GM10266 (cell line): ENCODE data around the gene THYN1.

Experiments used
- DNase-seq: peaks from one replicate; pipeline ENCODE4 v3.0.0; 2012; ENCODE audit errors: extremely low spot score
- TF ChIP-seq, protein P1 (sequence below): IDR thresholded peaks from 2 replicates; pipeline ENCODE4 v1.5.1; 2012; ENCODE audit warnings: mild to moderate bottlenecking, low read depth; ENCODE audit not compliant: control insufficient read depth, insufficient read depth; ENCODE audit errors: missing control alignments

The THYN1 gene

DNA sequence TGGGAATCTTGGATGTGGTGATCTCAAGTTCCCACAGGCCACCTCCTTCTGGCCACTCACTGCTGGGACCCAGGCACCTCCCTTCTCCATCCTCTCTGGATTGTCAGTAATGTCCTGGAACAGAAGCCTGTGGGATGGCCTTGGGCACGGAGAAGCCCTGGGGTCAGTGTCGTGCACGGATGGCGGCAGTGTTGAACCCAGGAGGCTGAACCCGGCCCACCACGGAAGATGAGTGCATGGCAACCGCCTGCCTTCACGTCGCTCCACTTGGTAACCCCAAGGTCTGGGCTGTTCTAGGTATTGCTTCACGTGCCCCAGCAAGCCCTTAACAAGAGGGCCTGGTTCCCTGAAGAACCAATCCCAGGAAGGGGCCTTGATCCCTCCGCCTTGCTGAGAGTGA, 7.1 kb downstream of the THYN1 start:
- TF ChIP-seq, protein P1, sequence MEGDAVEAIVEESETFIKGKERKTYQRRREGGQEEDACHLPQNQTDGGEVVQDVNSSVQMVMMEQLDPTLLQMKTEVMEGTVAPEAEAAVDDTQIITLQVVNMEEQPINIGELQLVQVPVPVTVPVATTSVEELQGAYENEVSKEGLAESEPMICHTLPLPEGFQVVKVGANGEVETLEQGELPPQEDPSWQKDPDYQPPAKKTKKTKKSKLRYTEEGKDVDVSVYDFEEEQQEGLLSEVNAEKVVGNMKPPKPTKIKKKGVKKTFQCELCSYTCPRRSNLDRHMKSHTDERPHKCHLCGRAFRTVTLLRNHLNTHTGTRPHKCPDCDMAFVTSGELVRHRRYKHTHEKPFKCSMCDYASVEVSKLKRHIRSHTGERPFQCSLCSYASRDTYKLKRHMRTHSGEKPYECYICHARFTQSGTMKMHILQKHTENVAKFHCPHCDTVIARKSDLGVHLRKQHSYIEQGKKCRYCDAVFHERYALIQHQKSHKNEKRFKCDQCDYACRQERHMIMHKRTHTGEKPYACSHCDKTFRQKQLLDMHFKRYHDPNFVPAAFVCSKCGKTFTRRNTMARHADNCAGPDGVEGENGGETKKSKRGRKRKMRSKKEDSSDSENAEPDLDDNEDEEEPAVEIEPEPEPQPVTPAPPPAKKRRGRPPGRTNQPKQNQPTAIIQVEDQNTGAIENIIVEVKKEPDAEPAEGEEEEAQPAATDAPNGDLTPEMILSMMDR: no peak
- DNase-seq: no peak

DNA sequence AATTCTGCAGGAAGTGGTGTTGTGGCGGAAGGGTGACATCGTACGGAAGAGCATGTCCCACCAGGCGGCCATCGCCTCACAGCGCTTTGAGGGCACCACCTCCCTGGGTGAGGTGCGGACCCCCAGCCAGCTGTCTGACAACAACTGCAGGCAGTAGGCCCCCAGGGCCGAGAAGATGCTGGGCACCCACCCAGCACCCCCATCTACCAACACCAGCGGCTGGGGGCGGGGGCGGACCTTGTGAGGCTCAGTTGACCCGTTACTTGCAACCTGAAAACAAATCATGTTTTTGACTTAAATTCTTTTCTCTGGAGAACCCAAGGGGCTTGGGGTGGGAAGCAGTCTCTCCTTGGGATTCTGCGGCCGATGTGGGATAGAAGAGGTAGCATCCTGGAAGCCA, 7.7 kb downstream of the THYN1 start:
- DNase-seq: no peak
- TF ChIP-seq, protein P1: no peak

DNA sequence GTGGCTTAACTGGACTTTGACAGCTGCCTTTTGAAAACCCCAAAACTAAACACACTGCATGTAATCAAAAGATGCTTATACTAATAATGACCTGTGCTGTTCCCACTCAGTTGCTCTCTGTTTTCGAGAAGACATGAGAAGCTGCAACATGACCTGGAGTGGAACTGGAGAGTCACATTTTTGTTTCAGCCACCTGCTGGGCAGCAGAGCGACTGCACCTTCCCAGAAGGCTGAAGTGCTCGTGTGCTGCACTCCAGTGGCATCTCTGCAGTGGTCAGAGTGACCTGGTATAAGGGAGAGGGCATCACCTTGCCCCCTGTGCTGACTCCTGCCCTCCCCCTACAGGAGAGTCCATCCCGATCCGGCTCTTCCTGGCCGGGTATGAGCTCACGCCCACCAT, 8.6 kb downstream of the THYN1 start:
- TF ChIP-seq, protein P1: peak; percentile 55
- peak; percentile 34 for DNase-seq

DNA sequence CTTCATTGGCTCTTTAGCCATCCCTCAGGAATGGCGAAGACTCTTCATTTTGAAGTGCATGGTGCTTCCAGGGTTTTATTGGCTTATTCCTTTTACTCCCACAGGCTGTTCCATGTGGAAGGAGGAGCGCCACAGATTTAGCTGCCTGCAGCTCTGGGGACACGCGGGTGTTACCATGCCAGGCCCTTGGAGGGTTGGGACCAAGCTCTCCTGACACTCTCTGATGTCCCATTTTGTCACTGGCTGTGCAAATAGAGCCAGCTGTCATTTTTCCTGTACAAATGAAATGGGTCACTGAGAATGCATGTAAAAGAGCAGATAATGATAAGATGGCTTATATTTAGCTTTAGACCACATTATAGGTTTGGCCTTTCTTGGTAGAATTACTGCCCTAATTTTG, 9.2 kb downstream of the THYN1 start:
- TF ChIP-seq, protein P1: no peak
- DNase-seq: no peak

DNA sequence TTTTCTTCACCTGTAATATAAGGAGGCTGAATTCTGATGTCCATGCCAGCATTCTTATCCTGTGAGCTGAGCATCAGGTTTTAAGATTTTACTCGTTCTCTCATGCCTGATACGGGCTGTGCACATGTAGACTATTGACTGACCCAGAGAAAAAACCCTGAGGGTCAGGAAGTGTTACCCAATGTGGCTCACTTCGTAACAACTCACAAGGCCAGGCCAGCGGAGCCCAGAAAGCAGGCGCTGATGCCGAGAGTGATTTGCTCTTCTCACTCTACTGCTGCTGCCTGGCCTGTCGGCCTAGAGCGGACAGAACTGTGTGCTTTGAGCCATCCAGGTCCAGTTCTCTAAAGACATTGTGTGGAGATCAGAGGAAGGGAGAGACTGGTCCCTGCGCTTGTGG, 10.8 kb downstream of the THYN1 start:
- TF ChIP-seq, protein P1: no peak

DNA sequence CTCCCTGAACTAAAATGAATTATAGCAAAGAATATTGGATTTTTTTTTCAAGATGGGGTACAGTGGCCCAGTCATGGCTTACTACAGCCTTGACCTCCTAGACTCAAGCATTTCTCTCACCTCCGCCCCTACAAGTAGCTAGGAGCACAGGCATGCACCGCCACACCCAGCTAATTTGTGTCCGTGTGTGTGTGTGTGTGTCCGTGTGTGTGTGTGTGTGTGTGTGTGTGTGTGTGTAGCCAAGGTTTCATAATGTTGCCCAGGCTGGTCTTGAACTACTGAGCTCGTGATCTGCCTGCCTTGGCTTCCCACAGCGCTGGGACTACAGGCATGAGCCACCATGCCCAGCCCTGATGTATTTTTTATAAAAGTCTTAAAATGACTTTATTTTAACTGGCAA, 12.6 kb downstream of the THYN1 start:
- no peak for DNase-seq
- TF ChIP-seq, protein P1: no peak

More for the DNA sequence above, 10.8 kb downstream of the THYN1 start:
- no peak for DNase-seq

DNA sequence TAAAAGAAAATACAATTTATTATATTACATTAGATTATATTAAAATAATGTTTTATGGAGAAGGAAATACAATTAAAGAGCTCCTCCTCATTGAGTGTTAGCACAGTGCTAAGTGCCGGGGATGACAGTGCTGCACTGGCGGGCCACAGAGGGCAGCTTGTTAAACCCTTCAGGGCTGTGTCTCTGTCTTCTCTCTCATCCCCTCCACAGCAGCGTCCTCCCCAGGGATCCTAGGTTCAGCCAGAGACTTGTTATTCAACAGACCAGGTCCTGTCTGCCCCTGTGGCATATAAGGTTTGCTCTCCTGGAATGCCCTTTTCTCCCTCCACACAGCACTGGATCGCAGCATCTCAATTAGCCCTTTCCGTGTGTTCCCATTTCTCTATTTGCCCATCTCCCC, 14.2 kb downstream of the THYN1 start:
- DNase-seq: no peak
- TF ChIP-seq, protein P1: no peak
